Right renal cortex interstitium (tissue), 3 donors: ENCODE data around the gene CLEC18B. TPM values are rescaled to one million over a fixed set of nuclear protein-coding genes. Genes with fewer than 3 reads are reported as not detected.
"Not testable (repeated sequence)": the region's sequence is repeated elsewhere in the genome, so short reads cannot be mapped to it uniquely, and the experiment has no call there.

Experiments
- DNase-seq, 3 donors: peaks; one replicate each; pipeline ENCODE4 v3.0.0-alpha.2; 2013; ENCODE audit warnings: low read depth in 3 of 3, low spot score in 2 of 3
- polyA plus RNA-seq, 3 donors: library from polyadenylated mRNA; unstranded; fragments of 120-200 nt; gene quantifications; one replicate each; pipeline ENCODE4 v1.2.1, GENCODE V29; 2013; ENCODE audit not compliant: insufficient read length in 3 of 3

The CLEC18B gene
- polyA plus RNA-seq, 3 donors: 94.7 to 125 (median 122) TPM

DNA sequence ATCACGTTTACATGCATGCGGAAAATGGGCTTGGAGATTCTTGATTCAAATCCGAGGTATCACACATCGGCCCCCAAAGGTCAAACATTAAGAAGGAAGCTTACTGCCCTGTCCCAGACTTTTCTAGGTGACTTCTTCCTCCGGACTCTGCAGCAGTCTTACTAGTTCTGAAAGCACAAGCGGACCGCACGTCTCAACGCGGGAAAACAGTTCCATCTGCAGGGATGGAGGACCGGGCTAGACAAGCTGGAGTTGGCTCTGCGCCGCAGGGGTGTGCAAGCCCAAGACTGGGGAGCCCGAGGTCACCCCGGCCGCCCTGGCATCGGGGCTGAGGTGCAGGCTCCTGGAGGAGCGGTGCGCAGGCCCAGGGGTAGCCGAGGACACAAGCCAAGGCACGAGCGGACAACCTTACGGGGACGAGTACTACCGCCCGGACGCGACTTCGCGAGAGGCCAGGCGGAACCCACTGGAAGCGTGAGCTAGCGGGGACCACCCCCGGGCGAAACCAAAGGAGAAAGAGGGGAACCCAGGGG, 53.7 kb downstream of the CLEC18B start:
- DNase-seq: peak in 1 of 3 donors; percentile 17

GRCh38 chr16:74361646-74362610, 59.4 kb downstream of the CLEC18B start:
- DNase-seq: not testable (repeated sequence)

Other genes with a start within 250 kb of the CLEC18B start
- gene PSMD7, start 124.7 kb downstream of the CLEC18B start, polyA plus RNA-seq: 100 to 1,000 TPM; 105 to 112 (median 109) TPM
- 1 to 10 TPM; 7.0 to 9.6 (median 9.6) TPM for gene NPIPB15, start 45.2 kb downstream of the CLEC18B start, polyA plus RNA-seq
- 100 to 1,000 TPM; 153 to 159 (median 155) TPM for gene GLG1, start 185.6 kb upstream of the CLEC18B start, polyA plus RNA-seq
- gene RFWD3, start 245.4 kb upstream of the CLEC18B start, polyA plus RNA-seq: 10 to 100 TPM; 27.9 to 30.9 (median 29.4) TPM